ENCODE data around the gene TEX19. TPM values are rescaled to one million over a fixed set of nuclear protein-coding genes. Genes with fewer than 3 reads are reported as not detected.

Gene TEX19
- total RNA-seq, result not detected

GRCh38 chr17:82358465-82359350, at the start of gene TEX19:
Gene TEX19 (plus strand): TSS chr17:82359247. CDS start chr17:82362151, 2,904 bp downstream.
- Mint-ChIP-seq H3K4me3 (no peak within 1 kb of the TSS), H3K9me3 (no peaks in the 10 kb centered on the region), H3K36me3 (no peaks in the 10 kb centered on the region), H3K4me1 (ENCODE audit: low read depth) (peaks cover 7% of the 10 kb centered on the region), H3K27me3 (peaks cover 7% of the 10 kb centered on the region), H3K27ac (no peak within 1 kb of the TSS)
- no peak for DNase-seq
- ChIA-PET POLR2A (no interaction called here), CTCF (interaction anchor here (1.2 to 1.5 kb wide), 3 partner anchors 12 to 58 kb away, joined by 3 to 6 read pairs (median 3); partner anchors contain the start of gene UTS2R)
- intact Hi-C loops (cut with micrococcal nuclease), result no loop called here

GRCh38 chr17:82309656-82310570, 49.1 kb upstream of the TEX19 start:
- Mint-ChIP-seq H3K4me3 (no peak overlapping the region), H3K27ac (no peak overlapping the region), H3K9me3 (no peaks in the 10 kb centered on the region), H3K36me3 (peaks cover 17% of the 10 kb centered on the region), H3K4me1 (ENCODE audit: low read depth) (peaks cover 40% of the 10 kb centered on the region), H3K27me3 (no peaks in the 10 kb centered on the region)
- no peak for DNase-seq
- intact Hi-C loops (cut with micrococcal nuclease), result no loop called here
- ChIA-PET POLR2A (interaction anchor here (0.7 to 2.1 kb wide), 3 partner anchors 11 to 13 kb away, joined by 3 to 7 read pairs (median 4); no protein-coding TSS in a partner anchor), CTCF (interaction anchor here (0.9 to 2.8 kb wide), 5 partner anchors 9 to 11 kb away, joined by 3 to 10 read pairs (median 5); no protein-coding TSS in a partner anchor)

GRCh38 chr17:82310877-82311276, 48.2 kb upstream of the TEX19 start:
- Mint-ChIP-seq H3K36me3 (peaks cover 25% of the 10 kb centered on the region), H3K27ac (no peak overlapping the region), H3K4me1 (ENCODE audit: low read depth) (peaks cover 36% of the 10 kb centered on the region), H3K27me3 (no peaks in the 10 kb centered on the region), H3K9me3 (no peaks in the 10 kb centered on the region), H3K4me3 (no peak overlapping the region)
- intact Hi-C loops (cut with micrococcal nuclease), result no loop called here
- no peak for DNase-seq
- ChIA-PET POLR2A (interaction anchor here (1.1 to 2.2 kb wide), 2 partner anchors 8 to 13 kb away, joined by 3 to 5 read pairs; no protein-coding TSS in a partner anchor), CTCF (interaction anchor here (1.5 to 2.8 kb wide), 2 partner anchors 10 kb away, joined by 5 to 10 read pairs; no protein-coding TSS in a partner anchor)

GRCh38 chr17:82311971-82312370, 47.1 kb upstream of the TEX19 start:
- ChIA-PET CTCF (interaction anchor here (2.8 kb wide), 1 partner anchor 11 kb away, joined by 10 read pairs; no protein-coding TSS in a partner anchor), POLR2A (interaction anchor here (0.6 to 2.2 kb wide), 4 partner anchors 9 to 73 kb away, joined by 3 to 5 read pairs (median 4); no protein-coding TSS in a partner anchor)
- H3K4me3 Mint-ChIP-seq, result no peak overlapping the region
- H3K27ac Mint-ChIP-seq, result no peak overlapping the region
- intact Hi-C loops (cut with micrococcal nuclease), result no loop called here
- no peaks in the 10 kb centered on the region for H3K9me3 Mint-ChIP-seq
- H3K36me3 Mint-ChIP-seq, result peaks cover 33% of the 10 kb centered on the region
- H3K27me3 Mint-ChIP-seq, result no peaks in the 10 kb centered on the region
- no peak for DNase-seq
- H3K4me1 Mint-ChIP-seq (ENCODE audit: low read depth), result peaks cover 30% of the 10 kb centered on the region

- Mint-ChIP-seq H3K4me1 (ENCODE audit: low read depth) (peaks cover 24% of the 10 kb centered on the region), H3K9me3 (no peaks in the 10 kb centered on the region), H3K27ac (peak overlapping the region; percentile 44), H3K36me3 (peaks cover 32% of the 10 kb centered on the region), H3K27me3 (no peaks in the 10 kb centered on the region), H3K4me3 (peak overlapping the region; percentile 59)
- POLR2A ChIA-PET, result interaction anchor here (1.1 kb wide), 1 partner anchor 16 kb away, joined by 4 read pairs; no protein-coding TSS in a partner anchor
- intact Hi-C loops (cut with micrococcal nuclease), result no loop called here
- CTCF ChIA-PET, result interaction anchor here (1.1 kb wide), 1 partner anchor 11 kb away, joined by 3 read pairs; no protein-coding TSS in a partner anchor
- DNase-seq, result no peak
These were observed 45.6 kb upstream of the TEX19 start for GRCh38 chr17:82313195-82314011.

- no peak for DNase-seq
- Mint-ChIP-seq H3K4me3 (peak overlapping the region; percentile 59), H3K36me3 (peaks cover 32% of the 10 kb centered on the region), H3K27me3 (no peaks in the 10 kb centered on the region), H3K27ac (peak overlapping the region; percentile 29), H3K9me3 (no peaks in the 10 kb centered on the region), H3K4me1 (ENCODE audit: low read depth) (peaks cover 19% of the 10 kb centered on the region)
- ChIA-PET POLR2A (no interaction called here), CTCF (interaction anchor here (1.1 kb wide), 1 partner anchor 12 kb away, joined by 3 read pairs; no protein-coding TSS in a partner anchor)
- intact Hi-C loops (cut with micrococcal nuclease), result no loop called here
These were observed 44.9 kb upstream of the TEX19 start for GRCh38 chr17:82314012-82314726.

- H3K4me3 Mint-ChIP-seq, result no peak overlapping the region
- no peaks in the 10 kb centered on the region for H3K27me3 Mint-ChIP-seq
- peaks cover 19% of the 10 kb centered on the region for H3K4me1 Mint-ChIP-seq (ENCODE audit: low read depth)
- peaks cover 32% of the 10 kb centered on the region for H3K36me3 Mint-ChIP-seq
- ChIA-PET POLR2A (interaction anchor here (1.3 to 3.0 kb wide), 2 partner anchors 17 to 22 kb away, joined by 5 to 18 read pairs; no protein-coding TSS in a partner anchor), CTCF (no interaction called here)
- DNase-seq, result no peak
- intact Hi-C loops (cut with micrococcal nuclease), result no loop called here
- peak overlapping the region; percentile 92 for H3K27ac Mint-ChIP-seq
- no peaks in the 10 kb centered on the region for H3K9me3 Mint-ChIP-seq
These were observed 44.1 kb upstream of the TEX19 start for GRCh38 chr17:82314727-82315605.

- CTCF ChIA-PET, result interaction anchor here (1.0 to 2.6 kb wide), 2 partner anchors 35 to 80 kb away, joined by 3 to 12 read pairs; no protein-coding TSS in a partner anchor
These were observed 43.2 kb upstream of the TEX19 start for GRCh38 chr17:82315703-82316358.

GRCh38 chr17:82316651-82317393, 42.2 kb upstream of the TEX19 start:
- DNase-seq, result peak; percentile 39
- Mint-ChIP-seq H3K27me3 (no peaks in the 10 kb centered on the region), H3K4me1 (ENCODE audit: low read depth) (peaks cover 21% of the 10 kb centered on the region), H3K27ac (peak overlapping the region; percentile 92), H3K4me3 (no peak overlapping the region), H3K9me3 (no peaks in the 10 kb centered on the region), H3K36me3 (peaks cover 36% of the 10 kb centered on the region)
- intact Hi-C loops (cut with micrococcal nuclease), result loop anchor here (1.0 kb wide), 1 partner anchor 11 kb away; no protein-coding TSS in a partner anchor
- CTCF ChIA-PET, result interaction anchor here (0.5 to 2.6 kb wide), 9 partner anchors 15 to 83 kb away, joined by 3 to 18 read pairs (median 4); partner anchors contain the start of gene SECTM1
- POLR2A ChIA-PET, result interaction anchor here (0.8 to 3.0 kb wide), 6 partner anchors 14 to 133 kb away, joined by 3 to 103 read pairs (median 4); no protein-coding TSS in a partner anchor

More at GRCh38 chr17:82315703-82316358, 43.2 kb upstream of the TEX19 start:
- Mint-ChIP-seq H3K27ac (peak overlapping the region; percentile 92), H3K4me1 (ENCODE audit: low read depth) (peaks cover 19% of the 10 kb centered on the region), H3K27me3 (no peaks in the 10 kb centered on the region), H3K4me3 (no peak overlapping the region), H3K9me3 (no peaks in the 10 kb centered on the region), H3K36me3 (peaks cover 32% of the 10 kb centered on the region)
- POLR2A ChIA-PET, result interaction anchor here (1.3 to 3.0 kb wide), 3 partner anchors 13 to 23 kb away, joined by 5 to 103 read pairs (median 18); no protein-coding TSS in a partner anchor
- peak; percentile 64 for DNase-seq
- intact Hi-C loops (cut with micrococcal nuclease), result loop anchor here (1.0 kb wide), 1 partner anchor 10 kb away; no protein-coding TSS in a partner anchor
